B cell (primary cell): ENCODE results near the gene DEFB131B. TPM values are rescaled to one million over a fixed set of nuclear protein-coding genes. Genes with fewer than 3 reads are reported as not detected.
A peak's percentile ranks its signal among the peaks of the same experiment; 100 is the strongest.
"Not testable (repeated sequence)": the region's sequence is repeated elsewhere in the genome, so short reads cannot be mapped to it uniquely, and the experiment has no call there.

ENCODE experiments used
- ATAC-seq: fragments of 200-7000 bp; cut with Tn5 transposase; one replicate; pipeline ENCODE4 v1.10.0; 2021; ENCODE audit warnings: low read depth, mild to moderate bottlenecking, moderate number of reproducible peaks, moderate library complexity
- CTCF ChIA-PET: fragments of 350-600 bp; sonication (Branson Sonifier 250); formaldehyde crosslinking; loops from one replicate; lab custom pipeline; 2021; ENCODE audit warnings: antibody characterized with exemption, inconsistent platforms; lab: Charles Lee
- POLR2A ChIA-PET: fragments of 350-600 bp; sonication (Branson Sonifier 250); formaldehyde crosslinking; loops from one replicate; lab custom pipeline; 2021; ENCODE audit warnings: antibody characterized with exemption; lab: Charles Lee
- DNase-seq: peaks from one replicate; pipeline ENCODE4 v3.0.0; 2013
- H2AFZ ChIP-seq: 2 replicates; pipeline ENCODE4 v1.6.1; 2012; ENCODE audit warnings: mild to moderate bottlenecking, low read depth, low read length; ENCODE audit not compliant: insufficient read depth, poor library complexity, severe bottlenecking
- H3K27ac ChIP-seq, 2 donors: 1 replicate in 1 of 2; 2 replicates in 1 of 2; pipeline ENCODE4 v1.5.1; 2012 to 2013; ENCODE audit warnings: low read length in 2 of 2, mild to moderate bottlenecking in 2 of 2, moderate library complexity in 1 of 2
- H3K27me3 ChIP-seq, 4 experiments: fragments of 200-600 bp in 1 of 4; sonication (generic) in 1 of 4; replicated peaks in 1 of 4; 1 replicate in 2 of 4; 2 replicates in 2 of 4; pipeline versions ENCODE4 v1.6.1 to v1.7.0; 2013 to 2016; ENCODE audit warnings: low read length in 3 of 4, mild to moderate bottlenecking in 2 of 4, mixed read lengths in 1 of 4, moderate library complexity in 1 of 4; ENCODE audit not compliant: insufficient read depth in 4 of 4, control insufficient read depth in 3 of 4; ENCODE audit errors: control extremely low read depth in 1 of 4
- H3K36me3 ChIP-seq, 2 experiments: replicated peaks in 1 of 2; 1 replicate in 1 of 2; 2 replicates in 1 of 2; pipeline versions ENCODE4 v1.6.1 to v1.7.1; 2013; ENCODE audit warnings: low read length in 1 of 2; ENCODE audit not compliant: insufficient read depth in 2 of 2, control insufficient read depth in 1 of 2; ENCODE audit errors: control extremely low read depth in 1 of 2, extremely low read depth in 1 of 2
- H3K4me1 ChIP-seq, 2 donors: fragments of 200-600 bp in 1 of 2; sonication (generic) in 1 of 2; 1 replicate in 1 of 2; 2 replicates in 1 of 2; pipeline versions ENCODE4 v1.5.1 to v1.6.1; 2013 to 2017; ENCODE audit warnings: low read length in 2 of 2; ENCODE audit not compliant: control insufficient read depth in 2 of 2, insufficient read depth in 2 of 2
- H3K4me2 ChIP-seq: replicated peaks from 2 replicates; pipeline ENCODE3; 2012; ENCODE audit warnings: mild to moderate bottlenecking, low read depth, low read length; ENCODE audit not compliant: poor library complexity, severe bottlenecking
- H3K4me3 ChIP-seq, 5 experiments: fragments of 200-600 bp in 1 of 5; sonication (generic) in 1 of 5; 1 replicate in 3 of 5; 2 replicates in 2 of 5; pipeline versions ENCODE4 v1.5.1 to v1.7.0; 2011 to 2016; ENCODE audit warnings: low read length in 4 of 5, mild to moderate bottlenecking in 4 of 5, low read depth in 2 of 5, control low read depth in 1 of 5, moderate library complexity in 1 of 5; ENCODE audit not compliant: insufficient read depth in 1 of 5; ENCODE audit errors: control extremely low read depth in 1 of 5, extremely low read depth in 1 of 5
- H3K79me2 ChIP-seq: fragments of 200-600 bp; sonication (generic); one replicate; pipeline ENCODE4 v1.6.0; 2016; ENCODE audit warnings: low read length; ENCODE audit not compliant: control insufficient read depth, insufficient read depth
- H3K9ac ChIP-seq: fragments of 200-600 bp; sonication (generic); 2 replicates; pipeline ENCODE4 v1.6.1; 2017; ENCODE audit warnings: mild to moderate bottlenecking, low read length, moderate library complexity
- H3K9me3 ChIP-seq, 3 donors: one replicate each; pipeline versions ENCODE4 v1.6.1 to v1.7.1; 2013; ENCODE audit warnings: low read length in 2 of 3; ENCODE audit not compliant: control insufficient read depth in 2 of 3, insufficient read depth in 1 of 3; ENCODE audit errors: control extremely low read depth in 1 of 3
- H4K20me1 ChIP-seq: 2 replicates; pipeline ENCODE4 v1.6.0; 2012; ENCODE audit warnings: mild to moderate bottlenecking, low read length; ENCODE audit not compliant: insufficient read depth, control insufficient read depth, poor library complexity, severe bottlenecking
- H3K27ac Mint-ChIP-seq: one replicate; pipeline ENCODE4 v1.8.0; 2021; ENCODE audit warnings: mixed read lengths
- H3K27me3 Mint-ChIP-seq: one replicate; pipeline ENCODE4 v1.8.0; 2021; ENCODE audit warnings: mixed read lengths
- H3K4me1 Mint-ChIP-seq: one replicate; pipeline ENCODE4 v1.8.0; 2021; ENCODE audit warnings: mixed read lengths
- H3K4me3 Mint-ChIP-seq: one replicate; pipeline ENCODE4 v1.8.0; 2021; ENCODE audit warnings: mixed read lengths
- H3K9me3 Mint-ChIP-seq: one replicate; pipeline ENCODE4 v1.8.0; 2022; ENCODE audit warnings: mixed read lengths; ENCODE audit not compliant: insufficient read depth
- WGBS: methylation state at CpG from one replicate; pipeline ENCODE4 v1.1.5; 2013; ENCODE audit warnings: missing lambda C conversion rate; ENCODE audit not compliant: insufficient coverage; 5-methylcytosine and 5-hydroxymethylcytosine counted together
- intact Hi-C: fragments of 100-400 bp; cut with micrococcal nuclease; formaldehyde crosslinking; loops from one replicate; pipeline ENCODE4 v1.10.0; 2022
- polyA plus RNA-seq: library from polyadenylated mRNA; depleted of rRNA; stranded (reverse); fragments of >200 nt; gene quantifications from 2 replicates; pipeline ENCODE4 v1.2.3, GENCODE V29; 2012
- total RNA-seq, 2 donors: library from RNA; stranded (reverse); fragments of 120-200 nt in 1 of 2; gene quantifications; 1 replicate in 1 of 2; 2 replicates in 1 of 2; pipeline versions ENCODE4 v1.2.3 to v1.2.4, GENCODE V29; 2013 to 2022

DEFB131B gene
- total and polyA plus RNA-seq, 2 donors (not counting 1 experiment from before 2014, with no cell fraction given) = not detected

- intact Hi-C loops, H3K27ac Mint-ChIP-seq: not testable (repeated sequence)
Measured at GRCh38 chr11:71869931-71870330, 8.3 kb upstream of the DEFB131B start.

GRCh38 chr11:71870661-71871060 is 7.6 kb upstream of the DEFB131B start:
- intact Hi-C loops, H3K9me3 ChIP-seq, H3K9me3 Mint-ChIP-seq, H3K79me2 ChIP-seq, H3K27me3 Mint-ChIP-seq, H3K9ac ChIP-seq, H4K20me1 ChIP-seq, CTCF ChIA-PET, H3K36me3 ChIP-seq, H3K27ac Mint-ChIP-seq, H3K27me3 ChIP-seq, POLR2A ChIA-PET, H2AFZ ChIP-seq: not testable (repeated sequence)
- H3K4me1 ChIP-seq = peaks cover 10 to 14% of the 10 kb centered on the region in 2 donors
- peak overlapping the region; percentile 27 to 43 for H3K27ac ChIP-seq
- Mint-ChIP-seq H3K4me3 (peak overlapping the region; percentile 21), H3K4me1 (peaks cover 13% of the 10 kb centered on the region)
- ATAC-seq = peak; percentile 24
- peak overlapping the region in 1 of 5 experiments; percentile 9 for H3K4me3 ChIP-seq
- DNase-seq = peak; percentile 48
- H3K4me2 ChIP-seq = peak overlapping the region; percentile 47

More at GRCh38 chr11:71869931-71870330, 8.3 kb upstream of the DEFB131B start:
- H3K27me3 Mint-ChIP-seq, H3K36me3 ChIP-seq, H3K4me3 ChIP-seq, ATAC-seq, H3K9ac ChIP-seq, H3K79me2 ChIP-seq, H3K4me2 ChIP-seq, H3K27me3 ChIP-seq, CTCF ChIA-PET, H3K9me3 Mint-ChIP-seq, POLR2A ChIA-PET, H3K4me3 Mint-ChIP-seq, H3K9me3 ChIP-seq, H2AFZ ChIP-seq, H4K20me1 ChIP-seq: not testable (repeated sequence)
- Histone ChIP-seq H3K27ac (peak overlapping the region; percentile 27 to 43), H3K4me1 (peaks cover 10 to 14% of the 10 kb centered on the region in 2 donors)
- H3K4me1 Mint-ChIP-seq = peaks cover 13% of the 10 kb centered on the region
- WGBS = 0% methylated on average over 2 of the region's 3 CpGs
- DNase-seq = peak; percentile 71

GRCh38 chr11:71876262-71876661 is 2.0 kb upstream of the DEFB131B start:
- H3K4me3 ChIP-seq, H3K4me2 ChIP-seq, H3K36me3 ChIP-seq, CTCF ChIA-PET, DNase-seq, H2AFZ ChIP-seq, H3K9ac ChIP-seq, H3K27ac ChIP-seq, POLR2A ChIA-PET, H3K27me3 Mint-ChIP-seq, H3K27ac Mint-ChIP-seq, H3K9me3 ChIP-seq, H3K4me1 Mint-ChIP-seq, H4K20me1 ChIP-seq, H3K79me2 ChIP-seq, H3K4me3 Mint-ChIP-seq, H3K9me3 Mint-ChIP-seq, H3K27me3 ChIP-seq, intact Hi-C loops, H3K4me1 ChIP-seq, ATAC-seq: not testable (repeated sequence)
- WGBS = 100% methylated on average over 1 of the region's 2 CpGs

GRCh38 chr11:71885806-71886205 is 7.6 kb downstream of the DEFB131B start:
- H3K9me3 Mint-ChIP-seq, intact Hi-C loops, H3K36me3 ChIP-seq, DNase-seq, H3K4me1 Mint-ChIP-seq, H3K27ac Mint-ChIP-seq, H3K27me3 ChIP-seq, ATAC-seq, H3K79me2 ChIP-seq, H3K4me1 ChIP-seq, H4K20me1 ChIP-seq, H2AFZ ChIP-seq, H3K4me3 Mint-ChIP-seq, H3K27me3 Mint-ChIP-seq, H3K4me3 ChIP-seq, CTCF ChIA-PET, H3K27ac ChIP-seq, H3K4me2 ChIP-seq, H3K9ac ChIP-seq, POLR2A ChIA-PET, H3K9me3 ChIP-seq: not testable (repeated sequence)
- WGBS = 100% methylated on average over 3 of the region's 12 CpGs
